ENCODE measurements around the gene COX6A2.

Gene COX6A2

DNA sequence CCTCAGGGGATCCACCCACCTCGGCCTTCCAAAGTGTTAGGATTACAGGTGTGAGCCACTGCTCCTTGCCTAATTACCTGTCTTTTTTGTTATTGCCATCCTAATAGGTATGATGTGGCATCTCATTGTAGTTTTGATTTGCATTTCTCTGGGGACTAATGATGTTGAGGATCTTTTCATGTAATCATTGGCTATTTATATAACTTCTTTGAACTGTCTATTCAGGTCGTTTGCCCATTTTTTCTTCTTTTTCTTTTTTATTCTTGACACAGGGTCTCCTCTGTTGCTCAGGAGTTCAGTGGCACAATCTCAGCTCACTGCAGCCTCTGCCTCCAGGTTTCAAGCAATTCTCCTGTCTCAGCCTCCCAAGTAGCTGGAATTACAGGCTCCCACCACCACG, 42.5 kb upstream of the COX6A2 start:
- H3K27me3 Mint-ChIP-seq (ENCODE audit: low read depth) = peaks cover 26% of the 10 kb centered on the region
- peaks cover 29% of the 10 kb centered on the region for H3K36me3 Mint-ChIP-seq (ENCODE audit: low read depth)
- TF ChIP-seq, protein P1, sequence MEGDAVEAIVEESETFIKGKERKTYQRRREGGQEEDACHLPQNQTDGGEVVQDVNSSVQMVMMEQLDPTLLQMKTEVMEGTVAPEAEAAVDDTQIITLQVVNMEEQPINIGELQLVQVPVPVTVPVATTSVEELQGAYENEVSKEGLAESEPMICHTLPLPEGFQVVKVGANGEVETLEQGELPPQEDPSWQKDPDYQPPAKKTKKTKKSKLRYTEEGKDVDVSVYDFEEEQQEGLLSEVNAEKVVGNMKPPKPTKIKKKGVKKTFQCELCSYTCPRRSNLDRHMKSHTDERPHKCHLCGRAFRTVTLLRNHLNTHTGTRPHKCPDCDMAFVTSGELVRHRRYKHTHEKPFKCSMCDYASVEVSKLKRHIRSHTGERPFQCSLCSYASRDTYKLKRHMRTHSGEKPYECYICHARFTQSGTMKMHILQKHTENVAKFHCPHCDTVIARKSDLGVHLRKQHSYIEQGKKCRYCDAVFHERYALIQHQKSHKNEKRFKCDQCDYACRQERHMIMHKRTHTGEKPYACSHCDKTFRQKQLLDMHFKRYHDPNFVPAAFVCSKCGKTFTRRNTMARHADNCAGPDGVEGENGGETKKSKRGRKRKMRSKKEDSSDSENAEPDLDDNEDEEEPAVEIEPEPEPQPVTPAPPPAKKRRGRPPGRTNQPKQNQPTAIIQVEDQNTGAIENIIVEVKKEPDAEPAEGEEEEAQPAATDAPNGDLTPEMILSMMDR (IDR thresholded peaks at IDR 0.05; ENCODE audit: unreplicated experiment in 3 of 3) = no peak
- H3K4me3 Mint-ChIP-seq = peak overlapping the region; percentile 59 to 91 (median 90)
- H3K4me1 Mint-ChIP-seq = peaks cover 20% of the 10 kb centered on the region
- H3K27ac Mint-ChIP-seq = peak overlapping the region in 2 of 3 experiments; percentile 93 to 96
- no peaks in the 10 kb centered on the region for H3K9me3 Mint-ChIP-seq

DNA sequence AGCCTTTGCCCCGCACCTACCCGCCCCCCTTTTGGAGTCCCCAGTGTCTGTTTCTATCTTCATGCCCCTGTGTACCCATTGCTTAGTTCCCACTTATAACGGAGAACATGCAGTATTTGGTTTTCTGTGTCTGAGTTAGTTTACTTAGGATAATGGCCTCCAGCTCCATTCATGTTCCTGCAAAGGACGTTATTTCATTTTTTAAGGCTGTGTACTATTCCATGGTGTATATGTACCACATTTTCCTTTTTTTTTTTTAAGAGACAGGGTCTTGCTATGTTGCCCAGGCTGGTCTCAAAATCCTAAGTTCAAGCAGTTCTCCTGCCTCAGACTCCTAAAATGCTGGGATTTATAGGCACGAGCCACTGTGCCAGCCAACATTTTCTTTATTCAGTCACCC, 39.7 kb upstream of the COX6A2 start:
- H3K4me1 Mint-ChIP-seq = peaks cover 14% of the 10 kb centered on the region
- no peaks in the 10 kb centered on the region for H3K9me3 Mint-ChIP-seq
- H3K27ac Mint-ChIP-seq = no peak overlapping the region
- H3K36me3 Mint-ChIP-seq (ENCODE audit: low read depth) = peaks cover 27% of the 10 kb centered on the region
- TF ChIP-seq, protein P1 (IDR thresholded peaks at IDR 0.05; ENCODE audit: unreplicated experiment in 3 of 3) = no peak
- H3K4me3 Mint-ChIP-seq = peak overlapping the region in 1 of 3 experiments; percentile 17
- H3K27me3 Mint-ChIP-seq (ENCODE audit: low read depth) = peaks cover 4% of the 10 kb centered on the region

DNA sequence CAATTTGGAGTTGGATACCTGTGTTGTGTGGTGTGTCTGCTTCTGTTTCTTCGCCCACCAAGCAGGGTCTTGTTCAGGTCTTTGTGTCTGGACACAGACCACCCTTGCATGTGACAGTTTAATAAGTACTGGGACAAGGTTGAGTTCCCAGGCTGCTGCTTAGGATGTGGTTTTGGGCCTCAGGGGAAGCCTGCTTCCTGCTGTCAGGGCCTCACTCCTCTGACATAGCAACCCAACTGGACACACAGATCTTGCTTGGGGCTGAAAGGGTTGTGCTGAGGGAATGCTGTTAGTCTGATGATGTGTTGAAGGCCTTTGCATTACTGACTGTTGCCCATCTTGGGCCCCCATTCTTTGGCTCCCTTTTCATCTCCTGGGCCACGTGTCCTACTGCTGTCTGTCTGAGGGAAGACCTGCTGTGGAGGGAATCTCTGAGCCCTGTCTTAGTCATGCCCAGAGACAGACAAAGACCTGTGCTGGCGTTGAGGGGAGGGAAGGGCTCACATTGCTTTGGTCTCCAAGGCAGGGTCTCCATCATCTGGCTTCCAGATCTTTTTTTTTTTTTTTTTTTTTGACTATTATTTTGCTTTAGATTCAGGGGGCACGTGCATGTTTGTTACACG, 39.1 kb upstream of the COX6A2 start:
- Mint-ChIP-seq H3K27me3 (ENCODE audit: low read depth) (peaks cover 4% of the 10 kb centered on the region), H3K27ac (no peak overlapping the region), H3K36me3 (ENCODE audit: low read depth) (peaks cover 29% of the 10 kb centered on the region), H3K4me1 (peaks cover 8% of the 10 kb centered on the region), H3K9me3 (no peaks in the 10 kb centered on the region), H3K4me3 (no peak overlapping the region)
- TF ChIP-seq, protein P1 (IDR thresholded peaks at IDR 0.05; ENCODE audit: unreplicated experiment in 3 of 3) = no peak

DNA sequence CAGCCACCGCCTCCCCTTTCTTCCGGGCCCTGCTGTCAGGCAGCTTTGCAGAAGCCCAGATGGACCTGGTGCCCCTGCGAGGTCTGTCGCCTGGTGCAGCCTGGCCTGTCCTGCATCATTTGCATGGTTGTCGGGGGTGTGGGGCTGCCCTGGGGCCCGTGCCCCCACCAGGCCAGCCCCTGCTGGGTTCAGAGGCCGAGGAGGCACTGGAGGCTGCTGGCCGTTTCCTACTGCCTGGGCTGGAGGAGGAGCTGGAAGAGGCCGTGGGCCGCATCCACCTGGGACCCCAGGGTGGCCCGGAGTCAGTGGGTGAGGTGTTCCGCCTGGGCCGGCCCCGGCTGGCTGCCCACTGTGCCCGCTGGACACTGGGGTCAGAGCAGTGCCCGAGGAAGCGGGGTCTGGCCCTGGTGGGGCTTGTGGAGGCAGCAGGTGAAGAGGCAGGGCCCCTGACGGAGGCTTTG, 38.3 kb upstream of the COX6A2 start:
- peaks cover 29% of the 10 kb centered on the region for H3K36me3 Mint-ChIP-seq (ENCODE audit: low read depth)
- peaks cover 4% of the 10 kb centered on the region for H3K27me3 Mint-ChIP-seq (ENCODE audit: low read depth)
- H3K27ac Mint-ChIP-seq = no peak overlapping the region
- no peaks in the 10 kb centered on the region for H3K9me3 Mint-ChIP-seq
- TF ChIP-seq, protein P1 (IDR thresholded peaks at IDR 0.05; ENCODE audit: unreplicated experiment in 3 of 3) = no peak
- H3K4me3 Mint-ChIP-seq = no peak overlapping the region
- H3K4me1 Mint-ChIP-seq = peaks cover 6% of the 10 kb centered on the region

DNA sequence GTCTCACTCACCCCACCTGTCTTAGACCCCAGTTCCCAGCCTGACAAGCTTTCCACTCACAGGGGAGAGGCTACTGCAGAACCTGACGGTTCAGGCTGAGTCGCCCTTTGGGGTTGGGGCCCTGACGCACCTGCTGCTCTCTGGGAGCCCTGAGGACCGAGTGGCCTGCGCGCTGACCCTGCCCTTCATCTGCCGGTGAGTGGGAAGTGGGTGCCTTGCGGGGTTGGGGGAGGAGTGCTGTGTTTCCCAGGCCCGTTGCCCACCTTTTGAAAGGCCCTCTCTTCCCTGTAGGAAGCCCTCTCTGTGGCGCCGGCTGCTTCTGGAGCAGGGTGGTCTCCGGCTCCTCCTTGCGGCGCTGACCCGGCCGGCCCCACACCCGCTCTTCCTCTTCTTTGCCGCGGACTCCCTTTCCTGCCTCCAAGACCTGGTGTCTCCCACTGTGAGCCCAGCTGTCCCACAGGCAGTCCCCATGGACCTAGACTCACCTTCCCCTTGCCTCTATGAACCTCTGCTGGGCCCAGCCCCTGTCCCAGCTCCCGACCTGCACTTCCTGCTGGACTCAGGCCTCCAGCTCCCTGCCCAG, 37.7 kb upstream of the COX6A2 start:
- Mint-ChIP-seq H3K4me1 (peaks cover 5% of the 10 kb centered on the region), H3K4me3 (no peak overlapping the region), H3K9me3 (no peaks in the 10 kb centered on the region), H3K27me3 (ENCODE audit: low read depth) (peaks cover under 1% of the 10 kb centered on the region), H3K27ac (no peak overlapping the region), H3K36me3 (ENCODE audit: low read depth) (peaks cover 29% of the 10 kb centered on the region)
- TF ChIP-seq, protein P1 (IDR thresholded peaks at IDR 0.05; ENCODE audit: unreplicated experiment in 3 of 3) = no peak

Measured in nephron (organoid).